GM19025 (cell line): ENCODE results near the gene ORMDL3.
"Not testable (repeated sequence)": the region's sequence is repeated elsewhere in the genome, so short reads cannot be mapped to it uniquely, and the experiment has no call there.

Source experiments
- ATAC-seq: cut with Tn5 transposase; IDR thresholded peaks from one replicate; pipeline ENCODE4 v1.9.1; 2021; ENCODE audit warnings: mild to moderate bottlenecking, low read depth, moderate library complexity; ENCODE audit not compliant: unreplicated experiment

Gene ORMDL3

GRCh38 chr17:39926588-39927100 is 757 bp downstream of the ORMDL3 start:
- ATAC-seq: no peak

GRCh38 chr17:39926135-39926587 is 1.2 kb downstream of the ORMDL3 start:
- no peak for ATAC-seq

GRCh38 chr17:39925282-39926134 is 1.9 kb downstream of the ORMDL3 start:
- ATAC-seq: no peak

- ATAC-seq: no peak
Measured at GRCh38 chr17:39924691-39925055, 2.7 kb downstream of the ORMDL3 start.

GRCh38 chr17:39923836-39924690 is 3.3 kb downstream of the ORMDL3 start:
- no peak for ATAC-seq

GRCh38 chr17:39923230-39923629 is 4.2 kb downstream of the ORMDL3 start:
- ATAC-seq: no peak

- ATAC-seq: no peak
Measured at GRCh38 chr17:39922006-39922405, 5.4 kb downstream of the ORMDL3 start.

- ATAC-seq: no peak
Measured at GRCh38 chr17:39921323-39921722, 6.1 kb downstream of the ORMDL3 start.

GRCh38 chr17:39920218-39921210 is 6.9 kb downstream of the ORMDL3 start:
- no peak for ATAC-seq

GRCh38 chr17:39919087-39919683 is 8.2 kb downstream of the ORMDL3 start:
- ATAC-seq: no peak

GRCh38 chr17:39916918-39917317 is 10.5 kb downstream of the ORMDL3 start:
- ATAC-seq: no peak

- no peak for ATAC-seq
Measured at GRCh38 chr17:39915559-39915958, 11.8 kb downstream of the ORMDL3 start.

- no peak for ATAC-seq
Measured at GRCh38 chr17:39913989-39914388, 13.4 kb downstream of the ORMDL3 start.

GRCh38 chr17:39908789-39909352 is 18.5 kb downstream of the ORMDL3 start:
- no peak for ATAC-seq

- ATAC-seq: no peak
Measured at GRCh38 chr17:39904990-39905288, 22.5 kb downstream of the ORMDL3 start.

- no peak for ATAC-seq
Measured at GRCh38 chr17:39903158-39903884, 24.1 kb downstream of the ORMDL3 start.

GRCh38 chr17:39902027-39902426 is 25.4 kb downstream of the ORMDL3 start:
- ATAC-seq: not testable (repeated sequence)

- no peak for ATAC-seq
Measured at GRCh38 chr17:39899215-39899614, 28.2 kb downstream of the ORMDL3 start.

GRCh38 chr17:39898088-39898487 is 29.3 kb downstream of the ORMDL3 start:
- ATAC-seq: no peak
